HepG2 (cell line): Measurements from ENCODE around the gene HIPK4. TPM values are rescaled to one million over a fixed set of nuclear protein-coding genes. Genes with fewer than 3 reads are reported as not detected.

Source experiments
- BHLHE40 ChIP-seq: IDR thresholded peaks from 2 replicates; pipeline ENCODE4 v1.6.1; 2011; ENCODE audit warnings: low read length, improper control_type of control experiment
- CHD4 ChIP-seq: fragments of 200-600 bp; sonication (generic); IDR thresholded peaks from 2 replicates; pipeline ENCODE4 v1.7.0; 2017; ENCODE audit warnings: mild to moderate bottlenecking, low read length, borderline replicate concordance
- HHEX ChIP-seq: IDR thresholded peaks from 2 replicates; pipeline ENCODE4 v1.6.1; 2016; ENCODE audit warnings: control low read depth
- HOXA7 ChIP-seq: sonication (generic); formaldehyde crosslinking; IDR thresholded peaks from 2 replicates; pipeline ENCODE4 v1.8.1; 2022; ENCODE audit warnings: mild to moderate bottlenecking, missing genetic modification reagents, moderate library complexity
- JUN ChIP-seq: sonication (generic); formaldehyde crosslinking; IDR thresholded peaks from 2 replicates; pipeline ENCODE4 v1.4.0; 2020; ENCODE audit warnings: mild to moderate bottlenecking, missing genetic modification reagents
- MZF1 ChIP-seq: sonication (generic); formaldehyde crosslinking; IDR thresholded peaks from 2 replicates; pipeline ENCODE4 v1.8.1; 2023; ENCODE audit warnings: mild to moderate bottlenecking, missing genetic modification reagents, borderline replicate concordance
- NFIC ChIP-seq: IDR thresholded peaks from 2 replicates; pipeline ENCODE4 v1.6.1; 2012; ENCODE audit warnings: mild to moderate bottlenecking, low read length, inconsistent platforms
- POGZ ChIP-seq: sonication (generic); formaldehyde crosslinking; IDR thresholded peaks from 2 replicates; pipeline ENCODE4 v1.4.0; 2020; ENCODE audit warnings: mild to moderate bottlenecking, missing genetic modification reagents
- RERE ChIP-seq: IDR thresholded peaks from 2 replicates; pipeline ENCODE4 v1.6.1; 2016; ENCODE audit warnings: low read depth, missing genetic modification reagents, missing compliant biosample characterization
- TBX2 ChIP-seq: sonication (generic); formaldehyde crosslinking; IDR thresholded peaks from 2 replicates; pipeline ENCODE4 v1.5.0; 2020; ENCODE audit warnings: missing genetic modification reagents, mild to moderate bottlenecking, borderline replicate concordance
- ZBTB21 ChIP-seq: sonication (generic); formaldehyde crosslinking; IDR thresholded peaks from 2 replicates; pipeline ENCODE4 v1.4.0; 2020; ENCODE audit warnings: missing genetic modification reagents
- ZBTB8A ChIP-seq: sonication (generic); formaldehyde crosslinking; IDR thresholded peaks from 2 replicates; pipeline ENCODE4 v1.4.0; 2020; ENCODE audit warnings: mild to moderate bottlenecking, low read depth, missing genetic modification reagents, borderline replicate concordance
- ZKSCAN1 ChIP-seq: fragments of 150-350 bp; IDR thresholded peaks from 2 replicates; pipeline ENCODE4 v1.6.1; 2014; ENCODE audit warnings: low read length
- ZMYM2 ChIP-seq: sonication (generic); formaldehyde crosslinking; IDR thresholded peaks from 2 replicates; pipeline ENCODE4 v1.8.0; 2022; ENCODE audit warnings: mild to moderate bottlenecking, missing genetic modification reagents
- ZNF207 ChIP-seq: fragments of 450-650 bp; IDR thresholded peaks from 2 replicates; pipeline ENCODE4 v1.6.1; 2016; ENCODE audit warnings: antibody characterized with exemption, borderline replicate concordance
- ZNF235 ChIP-seq: sonication (generic); formaldehyde crosslinking; IDR thresholded peaks from 2 replicates; pipeline ENCODE4 v1.8.1; 2023; ENCODE audit warnings: mild to moderate bottlenecking, missing genetic modification reagents, borderline replicate concordance
- ZNF691 ChIP-seq: sonication (generic); formaldehyde crosslinking; IDR thresholded peaks from 2 replicates; pipeline ENCODE4 v1.4.0; 2020; ENCODE audit warnings: missing genetic modification reagents, low read depth, mild to moderate bottlenecking, borderline replicate concordance
- polyA plus RNA-seq, 8 experiments: library from polyadenylated mRNA; depleted of rRNA in 3 of 8; stranded (reverse) in 7 of 8; unstranded in 1 of 8; fragments of >200 nt; fragmentation: Illumina TruSeq in 4 of 8; extraction: Trizol in 4 of 8; gene quantifications; 2 replicates each; pipeline versions ENCODE4 v1.2.1 to v1.2.3, GENCODE V29; 2011 to 2016; ENCODE audit warnings: low read depth in 4 of 8, missing spikeins in 1 of 8, mixed read lengths in 1 of 8; ENCODE audit not compliant: insufficient read depth in 1 of 8
- total RNA-seq, 5 experiments: library from RNA; depleted of rRNA; stranded (reverse); fragments of >200 nt; fragmentation: Illumina TruSeq; extraction: Trizol; gene quantifications; 2 replicates each; pipeline ENCODE4 v1.2.3, GENCODE V29; 2016; ENCODE audit warnings: low read depth in 1 of 5
- TF ChIP-seq, protein P1 (sequence below): sonication (generic); formaldehyde crosslinking; IDR thresholded peaks from 2 replicates; pipeline ENCODE4 v1.4.0; 2020; ENCODE audit warnings: mild to moderate bottlenecking, missing genetic modification reagents

Gene HIPK4
- total and polyA plus RNA-seq, 2 of the 13 experiments (the other 11 are each of a cell fraction or from before 2014, with no cell fraction given), result 0.03 TPM; not detected in 1

- TF ChIP-seq TBX2 (CRISPR knock-in tag) (peak; percentile 90), NFIC (no peak), ZKSCAN1 (no peak), POGZ (CRISPR knock-in tag) (peak; percentile 88), RERE (no peak), ZNF207 (peak; percentile 100), ZBTB8A (CRISPR knock-in tag) (no peak), HHEX (no peak), ZMYM2 (CRISPR knock-in tag) (no peak), ZNF235 (CRISPR knock-in tag) (no peak), ZNF691 (CRISPR knock-in tag) (no peak), CHD4 (no peak), HOXA7 (no peak), BHLHE40 (peak; percentile 99), JUN (CRISPR knock-in tag) (0 out of 2 replicates have a peak, but pooled peaks have one; percentile 29), ZBTB21 (CRISPR knock-in tag) (no peak), MZF1 (CRISPR knock-in tag) (no peak)
- TF ChIP-seq, protein P1, sequence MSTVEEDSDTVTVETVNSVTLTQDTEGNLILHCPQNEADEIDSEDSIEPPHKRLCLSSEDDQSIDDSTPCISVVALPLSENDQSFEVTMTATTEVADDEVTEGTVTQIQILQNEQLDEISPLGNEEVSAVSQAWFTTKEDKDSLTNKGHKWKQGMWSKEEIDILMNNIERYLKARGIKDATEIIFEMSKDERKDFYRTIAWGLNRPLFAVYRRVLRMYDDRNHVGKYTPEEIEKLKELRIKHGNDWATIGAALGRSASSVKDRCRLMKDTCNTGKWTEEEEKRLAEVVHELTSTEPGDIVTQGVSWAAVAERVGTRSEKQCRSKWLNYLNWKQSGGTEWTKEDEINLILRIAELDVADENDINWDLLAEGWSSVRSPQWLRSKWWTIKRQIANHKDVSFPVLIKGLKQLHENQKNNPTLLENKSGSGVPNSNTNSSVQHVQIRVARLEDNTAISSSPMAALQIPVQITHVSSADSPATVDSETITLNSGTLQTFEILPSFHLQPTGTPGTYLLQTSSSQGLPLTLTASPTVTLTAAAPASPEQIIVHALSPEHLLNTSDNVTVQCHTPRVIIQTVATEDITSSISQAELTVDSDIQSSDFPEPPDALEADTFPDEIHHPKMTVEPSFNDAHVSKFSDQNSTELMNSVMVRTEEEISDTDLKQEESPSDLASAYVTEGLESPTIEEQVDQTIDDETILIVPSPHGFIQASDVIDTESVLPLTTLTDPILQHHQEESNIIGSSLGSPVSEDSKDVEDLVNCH, result no peak
Observed at GRCh38 chr19:40348125-40348913, 41.7 kb downstream of the HIPK4 start, which contains the start of the genes C19orf47 and PLD3 (continued).
